ENCODE results near the gene LAMA4.

Gene LAMA4

GRCh38 chr6:112184951-112185350 lies 69.4 kb downstream of the LAMA4 start:
- DNase-seq (ENCODE audit: low read depth in 3 of 3): no peak

GRCh38 chr6:112183271-112183671 lies 71.1 kb downstream of the LAMA4 start:
- no peak for DNase-seq (ENCODE audit: low read depth in 3 of 3)

- no peak for DNase-seq (ENCODE audit: low read depth in 3 of 3)
Observed at GRCh38 chr6:112181130-112181529, 73.2 kb downstream of the LAMA4 start.

GRCh38 chr6:112180095-112180820 lies 74.1 kb downstream of the LAMA4 start:
- DNase-seq (ENCODE audit: low read depth in 3 of 3): peak in 2 of 3 experiments; percentile 19 to 39

- DNase-seq (ENCODE audit: low read depth in 3 of 3): no peak
Observed at GRCh38 chr6:112179631-112180030, 74.7 kb downstream of the LAMA4 start.

- no peak for DNase-seq (ENCODE audit: low read depth in 3 of 3)
Observed at GRCh38 chr6:112178846-112179245, 75.5 kb downstream of the LAMA4 start.

- DNase-seq (ENCODE audit: low read depth in 3 of 3): no peak
Observed at GRCh38 chr6:112177092-112177491, 77.3 kb downstream of the LAMA4 start.

- no peak for DNase-seq (ENCODE audit: low read depth in 3 of 3)
Observed at GRCh38 chr6:112176175-112176574, 78.2 kb downstream of the LAMA4 start.

- DNase-seq (ENCODE audit: low read depth in 3 of 3): no peak
Observed at GRCh38 chr6:112173221-112173804, 81.1 kb downstream of the LAMA4 start.

GRCh38 chr6:112172540-112172939 lies 81.8 kb downstream of the LAMA4 start:
- no peak for DNase-seq (ENCODE audit: low read depth in 3 of 3)

GRCh38 chr6:112169541-112169940 lies 84.8 kb downstream of the LAMA4 start:
- no peak for DNase-seq (ENCODE audit: low read depth in 3 of 3)

GRCh38 chr6:112163295-112164257 lies 90.8 kb downstream of the LAMA4 start:
- DNase-seq (ENCODE audit: low read depth in 3 of 3): peak; percentile 64 to 82 (median 65)

- no peak for DNase-seq (ENCODE audit: low read depth in 3 of 3)
Observed at GRCh38 chr6:112160745-112161144, 93.6 kb downstream of the LAMA4 start.

GRCh38 chr6:112156668-112157067 lies 97.7 kb downstream of the LAMA4 start:
- no peak for DNase-seq (ENCODE audit: low read depth in 3 of 3)

GRCh38 chr6:112155886-112156285 lies 98.5 kb downstream of the LAMA4 start:
- DNase-seq (ENCODE audit: low read depth in 3 of 3): no peak

GRCh38 chr6:112154711-112155110 lies 99.7 kb downstream of the LAMA4 start:
- DNase-seq (ENCODE audit: low read depth in 3 of 3): no peak

GRCh38 chr6:112153926-112154607 lies 100.3 kb downstream of the LAMA4 start:
- DNase-seq (ENCODE audit: low read depth in 3 of 3): no peak

GRCh38 chr6:112150363-112150762 lies 104.0 kb downstream of the LAMA4 start:
- DNase-seq (ENCODE audit: low read depth in 3 of 3): no peak

GRCh38 chr6:112149719-112150263 lies 104.6 kb downstream of the LAMA4 start:
- DNase-seq (ENCODE audit: low read depth in 3 of 3): no peak

GRCh38 chr6:112149236-112149635 lies 105.1 kb downstream of the LAMA4 start:
- DNase-seq (ENCODE audit: low read depth in 3 of 3): no peak

- DNase-seq (ENCODE audit: low read depth in 3 of 3): no peak
Observed at GRCh38 chr6:112148103-112148502, 106.3 kb downstream of the LAMA4 start.
